Activated CD4-positive, alpha-beta memory T cell treated with anti-CD3 and anti-CD28 coated beads, Interleukin-2, amount 10 ng/mL, durations not matched to agents 7 days and 5 days (primary cell): ENCODE data around the gene TNNC1. TPM values are rescaled to one million over a fixed set of nuclear protein-coding genes. Genes with fewer than 3 reads are reported as not detected.

ENCODE experiments used
- CTCF ChIA-PET: fragments of 350-600 bp; sonication (Branson Sonifier 250); formaldehyde crosslinking; loops from one replicate; lab custom pipeline; 2021; ENCODE audit warnings: antibody characterized with exemption, inconsistent platforms; lab: Charles Lee
- POLR2A ChIA-PET: fragments of 350-600 bp; sonication (Branson Sonifier 250); formaldehyde crosslinking; loops from one replicate; lab custom pipeline; 2021; ENCODE audit warnings: antibody characterized with exemption; lab: Charles Lee
- DNase-seq: peaks from one replicate; pipeline ENCODE4 v3.0.0-alpha.2; 2020
- H3K27ac Mint-ChIP-seq: one replicate; pipeline ENCODE4 v1.8.0; 2021; ENCODE audit warnings: mild to moderate bottlenecking, mixed read lengths
- H3K27me3 Mint-ChIP-seq: one replicate; pipeline ENCODE4 v1.8.0; 2021; ENCODE audit warnings: mixed read lengths
- H3K36me3 Mint-ChIP-seq: one replicate; pipeline ENCODE4 v1.8.0; 2021; ENCODE audit warnings: low read depth, mixed read lengths
- H3K4me1 Mint-ChIP-seq: one replicate; pipeline ENCODE4 v1.8.0; 2021; ENCODE audit warnings: mixed read lengths
- H3K4me3 Mint-ChIP-seq: one replicate; pipeline ENCODE4 v1.8.0; 2021; ENCODE audit warnings: mild to moderate bottlenecking, mixed read lengths
- H3K9me3 Mint-ChIP-seq: one replicate; pipeline ENCODE4 v1.8.0; 2021; ENCODE audit warnings: mixed read lengths
- total RNA-seq, 2 experiments: library from RNA; stranded (reverse); gene quantifications; one replicate each; pipeline ENCODE4 v1.2.3, GENCODE V29; 2021

TNNC1 gene
- total RNA-seq, 2 experiments from 2014 or later = 2.3 to 2.5 TPM

GRCh38 chr3:52402101-52402521, 51.7 kb downstream of the TNNC1 start:
- Mint-ChIP-seq H3K9me3 (no peaks in the 10 kb centered on the region), H3K4me3 (no peak overlapping the region), H3K27me3 (no peaks in the 10 kb centered on the region), H3K36me3 (peaks cover 49% of the 10 kb centered on the region), H3K27ac (no peak overlapping the region), H3K4me1 (peaks cover 3% of the 10 kb centered on the region)
- ChIA-PET POLR2A (interaction anchor here (1.3 to 1.5 kb wide), 2 partner anchors 10 to 17 kb away, joined by 4 read pairs; no protein-coding TSS in a partner anchor), CTCF (no interaction called here)
- no peak for DNase-seq

DNA sequence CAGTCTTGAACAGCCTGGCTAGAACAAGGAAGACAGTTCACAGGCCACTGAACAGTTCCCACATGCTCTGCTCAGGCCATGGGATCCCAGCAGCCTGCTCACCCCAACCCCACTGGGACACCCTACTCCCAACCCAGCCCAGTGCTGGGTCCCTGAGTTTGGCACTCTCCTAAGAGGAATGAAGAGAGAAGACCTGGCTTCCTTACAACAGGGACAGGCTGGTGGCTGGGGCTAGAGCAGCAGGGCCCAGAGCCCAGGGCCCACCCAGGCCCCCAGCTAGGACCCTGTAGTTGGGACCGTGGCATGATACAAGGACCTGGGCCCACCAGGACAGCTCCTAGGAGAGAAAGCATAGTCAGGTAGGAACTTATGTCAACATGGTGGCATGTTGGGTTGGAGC, 52.3 kb downstream of the TNNC1 start:
- ChIA-PET CTCF (no interaction called here), POLR2A (interaction anchor here (1.3 to 1.5 kb wide), 2 partner anchors 10 to 16 kb away, joined by 4 read pairs; no protein-coding TSS in a partner anchor)
- Mint-ChIP-seq H3K4me1 (no peaks in the 10 kb centered on the region), H3K27ac (no peak overlapping the region), H3K27me3 (no peaks in the 10 kb centered on the region), H3K4me3 (no peak overlapping the region), H3K9me3 (no peaks in the 10 kb centered on the region), H3K36me3 (peaks cover 45% of the 10 kb centered on the region)
- DNase-seq = no peak

Other genes starting within 250 kb of the TNNC1 start
- gene TLR9, start 228.4 kb downstream of the TNNC1 start, total RNA-seq = under 1 TPM; 0.55 to 0.83 TPM
- 100 to 1,000 TPM; 118 to 119 TPM for gene TWF2, start 214.9 kb downstream of the TNNC1 start, total RNA-seq
- gene PPM1M, start 208.3 kb downstream of the TNNC1 start, total RNA-seq = 100 to 1,000 TPM; 123 to 124 TPM
- 100 to 1,000 TPM; 131 TPM for gene WDR82, start 175.4 kb downstream of the TNNC1 start, total RNA-seq
- 10 to 100 TPM; 33.2 to 35.3 TPM for gene GLYCTK, start 166.2 kb downstream of the TNNC1 start, total RNA-seq
- gene DNAH1, start 137.7 kb downstream of the TNNC1 start, total RNA-seq = 10 to 100 TPM; 20.7 to 21.8 TPM
- gene BAP1, start 44.0 kb downstream of the TNNC1 start, total RNA-seq = 100 to 1,000 TPM in 1 of 2 experiments, 10 to 100 TPM in 1; 90.4 to 100 TPM
- 10 to 100 TPM; 22.6 to 23.6 TPM for gene PHF7, start 43.4 kb downstream of the TNNC1 start, total RNA-seq
- under 1 TPM; 0.18 to 0.20 TPM for gene SEMA3G, start 8.9 kb downstream of the TNNC1 start, total RNA-seq
- 10 to 100 TPM; 73.8 to 75.0 TPM for gene NISCH, start 1.6 kb upstream of the TNNC1 start, total RNA-seq
- gene STAB1, start 41.3 kb upstream of the TNNC1 start, total RNA-seq = not detected
- 10 to 100 TPM; 26.2 to 28.1 TPM for gene NT5DC2, start 79.8 kb upstream of the TNNC1 start, total RNA-seq
- 10 to 100 TPM in 1 of 2 experiments, 1 to 10 TPM in 1; 8.7 to 10.7 TPM for gene UQCC5, start 82.6 kb upstream of the TNNC1 start, total RNA-seq
- 10 to 100 TPM; 69.0 to 70.2 TPM for gene PBRM1, start 231.9 kb upstream of the TNNC1 start, total RNA-seq
- 10 to 100 TPM; 66.8 to 67.5 TPM for gene GNL3, start 232.0 kb upstream of the TNNC1 start, total RNA-seq